Measurements from ENCODE around the gene RNASEH2B. TPM values are rescaled to one million over a fixed set of nuclear protein-coding genes. Genes with fewer than 3 reads are reported as not detected.

RNASEH2B gene
- total RNA-seq, 3 donors from 2014 or later: 26.7 to 57.6 (median 31.6) TPM

GRCh38 chr13:50940509-50940908 lies 30.9 kb downstream of the RNASEH2B start:
- DNase-seq: no peak
- intact Hi-C loops (cut with DNase I, micrococcal nuclease): no loop called here
- Histone ChIP-seq H3K4me3 (no peak overlapping the region), H3K9me3 (no peaks in the 10 kb centered on the region), H3K4me1 (ENCODE audit: low read depth) (no peaks in the 10 kb centered on the region), H3K36me3 (ENCODE audit: low read depth) (no peaks in the 10 kb centered on the region)
- ATAC-seq: no peak
- TF ChIP-seq CTCF (IDR thresholded peaks at IDR 0.05): no peak

- ATAC-seq (no peak), DNase-seq (no peak)
- no peak overlapping the region for H3K4me3 ChIP-seq
- H3K36me3 ChIP-seq (ENCODE audit: low read depth): no peaks in the 10 kb centered on the region
- H3K9me3 ChIP-seq: no peaks in the 10 kb centered on the region
- no peaks in the 10 kb centered on the region for H3K4me1 ChIP-seq (ENCODE audit: low read depth)
- intact Hi-C loops (cut with DNase I, micrococcal nuclease): no loop called here
- no peak for TF ChIP-seq CTCF (IDR thresholded peaks at IDR 0.05)
These were observed 31.6 kb downstream of the RNASEH2B start for GRCh38 chr13:50941146-50941545.

- no peak overlapping the region for H3K4me3 ChIP-seq
- no peak for ATAC-seq
- TF ChIP-seq CTCF (IDR thresholded peaks at IDR 0.05): no peak
- no peaks in the 10 kb centered on the region for H3K36me3 ChIP-seq (ENCODE audit: low read depth)
- no peaks in the 10 kb centered on the region for H3K9me3 ChIP-seq
- H3K4me1 ChIP-seq (ENCODE audit: low read depth): no peaks in the 10 kb centered on the region
- intact Hi-C loops (cut with DNase I, micrococcal nuclease): no loop called here
- no peak for DNase-seq
These were observed 33.2 kb downstream of the RNASEH2B start for GRCh38 chr13:50942630-50943311.

GRCh38 chr13:50945669-50946068 lies 36.1 kb downstream of the RNASEH2B start:
- Histone ChIP-seq H3K4me1 (ENCODE audit: low read depth) (no peaks in the 10 kb centered on the region), H3K9me3 (no peaks in the 10 kb centered on the region), H3K36me3 (ENCODE audit: low read depth) (no peaks in the 10 kb centered on the region), H3K4me3 (no peak overlapping the region)
- ATAC-seq (no peak), DNase-seq (no peak)
- intact Hi-C loops (cut with DNase I, micrococcal nuclease): no loop called here
- TF ChIP-seq CTCF (IDR thresholded peaks at IDR 0.05): no peak

- ATAC-seq (no peak), DNase-seq (no peak)
- no peak for TF ChIP-seq CTCF (IDR thresholded peaks at IDR 0.05)
- Histone ChIP-seq H3K36me3 (ENCODE audit: low read depth) (no peaks in the 10 kb centered on the region), H3K4me3 (no peak overlapping the region), H3K9me3 (no peaks in the 10 kb centered on the region), H3K4me1 (ENCODE audit: low read depth) (no peaks in the 10 kb centered on the region)
- intact Hi-C loops (cut with DNase I, micrococcal nuclease): no loop called here
These were observed 39.0 kb downstream of the RNASEH2B start for GRCh38 chr13:50948601-50949000.

GRCh38 chr13:50950849-50951248 lies 41.3 kb downstream of the RNASEH2B start:
- Histone ChIP-seq H3K4me3 (no peak overlapping the region), H3K4me1 (ENCODE audit: low read depth) (no peaks in the 10 kb centered on the region), H3K9me3 (no peaks in the 10 kb centered on the region), H3K36me3 (ENCODE audit: low read depth) (no peaks in the 10 kb centered on the region)
- no peak for TF ChIP-seq CTCF (IDR thresholded peaks at IDR 0.05)
- intact Hi-C loops (cut with DNase I, micrococcal nuclease): no loop called here
- ATAC-seq (no peak), DNase-seq (no peak)
